H9 (cell line): Measurements from ENCODE around the gene AADAC. TPM values are rescaled to one million over a fixed set of nuclear protein-coding genes. Genes with fewer than 3 reads are reported as not detected.

Experiments
- DNase-seq: peaks from one replicate; pipeline ENCODE4 v3.0.0-alpha.2; 2017
- H2AFZ ChIP-seq: one replicate; pipeline ENCODE4 v1.6.1; 2013; ENCODE audit warnings: mild to moderate bottlenecking, low read length, control low read depth, moderate library complexity
- H2AK5ac ChIP-seq: 2 replicates; pipeline ENCODE4 v1.6.1; 2013; ENCODE audit warnings: low read length, control low read depth, mixed read lengths; ENCODE audit not compliant: insufficient read length
- H2BK120ac ChIP-seq: one replicate; pipeline ENCODE4 v1.6.1; 2013; ENCODE audit warnings: low read depth, mild to moderate bottlenecking, low read length, control low read depth, inconsistent platforms; ENCODE audit not compliant: poor library complexity, severe bottlenecking
- H2BK12ac ChIP-seq: 2 replicates; pipeline ENCODE4 v1.6.1; 2013; ENCODE audit warnings: low read length, control low read depth, mixed read lengths, low read depth; ENCODE audit not compliant: insufficient read length
- H2BK15ac ChIP-seq: 2 replicates; pipeline ENCODE4 v1.6.1; 2013; ENCODE audit warnings: low read depth, low read length, control low read depth
- H2BK20ac ChIP-seq: one replicate; pipeline ENCODE4 v1.6.1; 2013; ENCODE audit warnings: low read depth, mild to moderate bottlenecking, low read length, control low read depth, inconsistent platforms; ENCODE audit not compliant: poor library complexity, severe bottlenecking
- H2BK5ac ChIP-seq: 2 replicates; pipeline ENCODE4 v1.6.1; 2013; ENCODE audit warnings: low read length, control low read depth, mixed read lengths; ENCODE audit not compliant: insufficient read length
- H3K14ac ChIP-seq: 2 replicates; pipeline ENCODE4 v1.6.1; 2013; ENCODE audit warnings: low read length, control low read depth; ENCODE audit not compliant: insufficient read depth
- H3K18ac ChIP-seq: 2 replicates; pipeline ENCODE4 v1.6.1; 2013; ENCODE audit warnings: low read depth, mild to moderate bottlenecking, mixed read lengths, low read length, control low read depth; ENCODE audit not compliant: insufficient read length
- H3K23ac ChIP-seq: 2 replicates; pipeline ENCODE4 v1.6.1; 2013; ENCODE audit warnings: low read length, control low read depth, mixed read lengths, low read depth; ENCODE audit not compliant: insufficient read length
- H3K23me2 ChIP-seq: 2 replicates; pipeline ENCODE4 v1.6.1; 2013; ENCODE audit warnings: low read depth, mild to moderate bottlenecking, mixed read lengths, low read length, control low read depth; ENCODE audit not compliant: insufficient read length, poor library complexity, severe bottlenecking
- H3K27ac ChIP-seq: 2 replicates; pipeline ENCODE4 v1.5.1; 2013; ENCODE audit warnings: low read length, control low read depth, mixed read lengths, low read depth; ENCODE audit not compliant: insufficient read length
- H3K27me3 ChIP-seq: 2 replicates; pipeline ENCODE4 v1.6.1; 2013; ENCODE audit warnings: low read length, control low read depth, inconsistent platforms; ENCODE audit not compliant: insufficient read depth
- H3K4ac ChIP-seq: 2 replicates; pipeline ENCODE4 v1.6.1; 2013; ENCODE audit warnings: low read depth, mild to moderate bottlenecking, control low read depth, inconsistent platforms, low read length, moderate library complexity
- H3K4me1 ChIP-seq: 2 replicates; pipeline ENCODE4 v1.6.1; 2013; ENCODE audit warnings: low read length, control low read depth, inconsistent platforms; ENCODE audit not compliant: insufficient read depth
- H3K4me2 ChIP-seq: 2 replicates; pipeline ENCODE4 v1.6.1; 2013; ENCODE audit warnings: low read length, control low read depth, mixed read lengths; ENCODE audit not compliant: insufficient read length, insufficient read depth
- H3K56ac ChIP-seq: 2 replicates; pipeline ENCODE4 v1.6.1; 2013; ENCODE audit warnings: low read depth, mild to moderate bottlenecking, mixed read lengths, low read length, control low read depth; ENCODE audit not compliant: insufficient read length
- H3K79me1 ChIP-seq: 2 replicates; pipeline ENCODE4 v1.6.1; 2013; ENCODE audit warnings: low read depth, mild to moderate bottlenecking, moderate library complexity, low read length, control low read depth, inconsistent platforms; ENCODE audit not compliant: insufficient read depth, poor library complexity, severe bottlenecking
- H3K79me2 ChIP-seq: 2 replicates; pipeline ENCODE4 v1.6.1; 2013; ENCODE audit warnings: low read length, control low read depth, inconsistent platforms; ENCODE audit not compliant: insufficient read depth
- H3K9ac ChIP-seq: 2 replicates; pipeline ENCODE4 v1.6.1; 2013; ENCODE audit warnings: low read length, control low read depth, mixed read lengths; ENCODE audit not compliant: insufficient read length; ENCODE audit errors: extremely low read depth
- H3K9me3 ChIP-seq: one replicate; pipeline ENCODE4 v1.6.1; 2013; ENCODE audit warnings: low read depth, low read length, inconsistent platforms; ENCODE audit not compliant: control insufficient read depth
- H3T11ph ChIP-seq: one replicate; pipeline ENCODE4 v1.6.1; 2013; ENCODE audit warnings: mild to moderate bottlenecking, low read length, control low read depth, inconsistent platforms
- H4K20me1 ChIP-seq: one replicate; pipeline ENCODE4 v1.6.1; 2013; ENCODE audit not compliant: control insufficient read depth, insufficient read length, insufficient read depth
- H4K5ac ChIP-seq: 2 replicates; pipeline ENCODE4 v1.6.1; 2013; ENCODE audit warnings: low read depth, mild to moderate bottlenecking, mixed read lengths, low read length, control low read depth; ENCODE audit not compliant: insufficient read length
- H4K8ac ChIP-seq: replicated peaks from 2 replicates; pipeline ENCODE4 v1.6.1; 2013; ENCODE audit warnings: low read length, control low read depth, mixed read lengths, low read depth; ENCODE audit not compliant: insufficient read length
- H4K91ac ChIP-seq: 2 replicates; pipeline ENCODE4 v1.6.1; 2013; ENCODE audit warnings: low read depth, mild to moderate bottlenecking, moderate library complexity, mixed read lengths, low read length, control low read depth; ENCODE audit not compliant: insufficient read length
- H3K27ac Mint-ChIP-seq, 3 experiments: 2 replicates in 2 of 3; 3 replicates in 1 of 3; pipeline ENCODE4 v1.8.0; 2020 to 2021; ENCODE audit warnings: mixed read lengths in 3 of 3, mild to moderate bottlenecking in 1 of 3, moderate library complexity in 1 of 3
- H3K27me3 Mint-ChIP-seq: 2 replicates; pipeline ENCODE4 v1.8.0; 2021; ENCODE audit warnings: low read depth, mild to moderate bottlenecking, moderate library complexity, mixed read lengths
- H3K36me3 Mint-ChIP-seq, 3 experiments: 2 replicates in 2 of 3; 3 replicates in 1 of 3; pipeline ENCODE4 v1.8.0; 2020 to 2021; ENCODE audit warnings: low read depth in 3 of 3, mixed read lengths in 3 of 3; ENCODE audit not compliant: insufficient read depth in 1 of 3
- H3K4me1 Mint-ChIP-seq, 2 experiments: 2 replicates each; pipeline ENCODE4 v1.8.0; 2020; ENCODE audit warnings: mixed read lengths in 2 of 2
- H3K4me3 Mint-ChIP-seq, 2 experiments: 2 replicates in 1 of 2; 3 replicates in 1 of 2; pipeline ENCODE4 v1.8.0; 2020 to 2021; ENCODE audit warnings: mild to moderate bottlenecking in 2 of 2, mixed read lengths in 2 of 2, moderate library complexity in 1 of 2
- H3K9me3 Mint-ChIP-seq, 2 experiments: 2 replicates in 1 of 2; 3 replicates in 1 of 2; pipeline ENCODE4 v1.8.0; 2020; ENCODE audit warnings: mild to moderate bottlenecking in 2 of 2, mixed read lengths in 2 of 2, moderate library complexity in 1 of 2
- WGBS: extraction: QIAGEN DNeasy Blood & Tissue Kit; methylation state at CpG from one replicate; pipeline ENCODE4 v1.1.7; 2013; ENCODE audit warnings: missing lambda C conversion rate, low lambda C conversion rate, mixed read lengths; ENCODE audit not compliant: insufficient read length; ENCODE audit errors: extremely low coverage; 5-methylcytosine and 5-hydroxymethylcytosine counted together
- total RNA-seq: library from RNA; stranded (reverse); gene quantifications from 2 replicates; pipeline ENCODE4 v1.2.1, GENCODE V29; 2021
- TF ChIP-seq, protein P1 (sequence below): fragments of 200-600 bp; sonication (generic); conservative IDR thresholded peaks from 3 replicates; pipeline ENCODE4 v1.8.0; 2021; ENCODE audit warnings: antibody characterized with exemption, mild to moderate bottlenecking

AADAC gene
- total RNA-seq, 1 experiment from 2014 or later: not detected

- Mint-ChIP-seq H3K4me1 (peaks cover 0 to 2% of the 10 kb centered on the region in 2 experiments; a peak in 1 of 4 replicates), H3K27ac (no peak overlapping the region), H3K27me3 (no peaks in the 10 kb centered on the region), H3K4me3 (no peak overlapping the region), H3K9me3 (no peaks in the 10 kb centered on the region), H3K36me3 (no peaks in the 10 kb centered on the region)
- H3K56ac ChIP-seq: no peak overlapping the region
- H3K23me2 ChIP-seq: no peaks in the 10 kb centered on the region
- no peaks in the 10 kb centered on the region for H3K27me3 ChIP-seq
- no peak overlapping the region for H2BK20ac ChIP-seq
- H2BK15ac ChIP-seq: no peak overlapping the region
- no peak overlapping the region for H3K14ac ChIP-seq
- no peak overlapping the region for H2BK120ac ChIP-seq
- no peak overlapping the region for H4K8ac ChIP-seq
- H2BK5ac ChIP-seq: no peak overlapping the region
- H2AFZ ChIP-seq: no peak overlapping the region
- TF ChIP-seq, protein P1, sequence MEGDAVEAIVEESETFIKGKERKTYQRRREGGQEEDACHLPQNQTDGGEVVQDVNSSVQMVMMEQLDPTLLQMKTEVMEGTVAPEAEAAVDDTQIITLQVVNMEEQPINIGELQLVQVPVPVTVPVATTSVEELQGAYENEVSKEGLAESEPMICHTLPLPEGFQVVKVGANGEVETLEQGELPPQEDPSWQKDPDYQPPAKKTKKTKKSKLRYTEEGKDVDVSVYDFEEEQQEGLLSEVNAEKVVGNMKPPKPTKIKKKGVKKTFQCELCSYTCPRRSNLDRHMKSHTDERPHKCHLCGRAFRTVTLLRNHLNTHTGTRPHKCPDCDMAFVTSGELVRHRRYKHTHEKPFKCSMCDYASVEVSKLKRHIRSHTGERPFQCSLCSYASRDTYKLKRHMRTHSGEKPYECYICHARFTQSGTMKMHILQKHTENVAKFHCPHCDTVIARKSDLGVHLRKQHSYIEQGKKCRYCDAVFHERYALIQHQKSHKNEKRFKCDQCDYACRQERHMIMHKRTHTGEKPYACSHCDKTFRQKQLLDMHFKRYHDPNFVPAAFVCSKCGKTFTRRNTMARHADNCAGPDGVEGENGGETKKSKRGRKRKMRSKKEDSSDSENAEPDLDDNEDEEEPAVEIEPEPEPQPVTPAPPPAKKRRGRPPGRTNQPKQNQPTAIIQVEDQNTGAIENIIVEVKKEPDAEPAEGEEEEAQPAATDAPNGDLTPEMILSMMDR: no peak
- no peak overlapping the region for H3K18ac ChIP-seq
- no peak overlapping the region for H3K4me2 ChIP-seq
- H3K9ac ChIP-seq: no peak overlapping the region
- no peak overlapping the region for H3K23ac ChIP-seq
- no peak overlapping the region for H2AK5ac ChIP-seq
- H2BK12ac ChIP-seq: no peak overlapping the region
- no peak for DNase-seq
- no peaks in the 10 kb centered on the region for H3K79me1 ChIP-seq
- H4K20me1 ChIP-seq: no peaks in the 10 kb centered on the region
- no peak overlapping the region for H3K27ac ChIP-seq
- no peak overlapping the region for H4K91ac ChIP-seq
- H4K5ac ChIP-seq: no peak overlapping the region
- no peaks in the 10 kb centered on the region for H3K9me3 ChIP-seq
- H3K79me2 ChIP-seq: no peaks in the 10 kb centered on the region
- H3K4me1 ChIP-seq: no peaks in the 10 kb centered on the region
- no peak overlapping the region for H3K4ac ChIP-seq
- no peak overlapping the region for H3T11ph ChIP-seq
- no CpG with 5 or more reads among the region's 1 CpG for WGBS
Observed at GRCh38 chr3:151867666-151868065, 53.8 kb downstream of the AADAC start.
